Mesothelial cell of epicardium (in vitro differentiated cells): ENCODE measurements around the gene NOTCH2. TPM values are rescaled to one million over a fixed set of nuclear protein-coding genes. Genes with fewer than 3 reads are reported as not detected.

ENCODE experiments used
- DNase-seq, 2 experiments: peaks; one replicate each; pipeline ENCODE4 v3.0.0; 2021; ENCODE audit warnings: low spot score in 2 of 2; ENCODE audit not compliant: unreplicated experiment in 2 of 2
- H3K27ac Mint-ChIP-seq: 2 replicates; pipeline ENCODE4 v1.8.0; 2021; ENCODE audit warnings: mixed read lengths
- H3K27me3 Mint-ChIP-seq: 2 replicates; pipeline ENCODE4 v1.8.0; 2021; ENCODE audit warnings: low read depth, mixed read lengths
- H3K36me3 Mint-ChIP-seq: 2 replicates; pipeline ENCODE4 v1.8.0; 2021; ENCODE audit warnings: mixed read lengths
- H3K4me1 Mint-ChIP-seq: 2 replicates; pipeline ENCODE4 v1.8.0; 2021; ENCODE audit warnings: mixed read lengths
- H3K4me3 Mint-ChIP-seq: 2 replicates; pipeline ENCODE4 v1.8.0; 2021; ENCODE audit warnings: mild to moderate bottlenecking, moderate library complexity, mixed read lengths
- H3K9me3 Mint-ChIP-seq: 2 replicates; pipeline ENCODE4 v1.8.0; 2021; ENCODE audit warnings: mixed read lengths
- CTCF ChIP-seq: fragments of 200-600 bp; sonication (generic); IDR thresholded peaks from one replicate; pipeline ENCODE4 v1.5.0; 2021; ENCODE audit warnings: antibody characterized with exemption; ENCODE audit not compliant: unreplicated experiment
- total RNA-seq: library from RNA; stranded (reverse); gene quantifications from 3 replicates; pipeline ENCODE4 v1.2.1, GENCODE V29; 2021

The NOTCH2 gene
- total RNA-seq, 1 donor from 2014 or later: 292 TPM

GRCh38 chr1:119959268-119960220 lies 109.9 kb downstream of the NOTCH2 start:
- Mint-ChIP-seq H3K4me1 (peaks cover 6% of the 10 kb centered on the region), H3K27me3 (no peaks in the 10 kb centered on the region), H3K4me3 (no peak overlapping the region), H3K36me3 (peaks cover 24% of the 10 kb centered on the region), H3K9me3 (no peaks in the 10 kb centered on the region), H3K27ac (peak overlapping the region; percentile 24)
- TF ChIP-seq CTCF: no peak
- DNase-seq: no peak

- Mint-ChIP-seq H3K4me3 (no peak overlapping the region), H3K36me3 (peaks cover 25% of the 10 kb centered on the region), H3K27ac (no peak overlapping the region), H3K9me3 (no peaks in the 10 kb centered on the region), H3K4me1 (peaks cover 6% of the 10 kb centered on the region), H3K27me3 (no peaks in the 10 kb centered on the region)
- no peak for DNase-seq
- no peak for TF ChIP-seq CTCF
Measured at GRCh38 chr1:119958223-119958622, 111.2 kb downstream of the NOTCH2 start.

- H3K27me3 Mint-ChIP-seq: no peaks in the 10 kb centered on the region
- peaks cover 20% of the 10 kb centered on the region for H3K36me3 Mint-ChIP-seq
- H3K27ac Mint-ChIP-seq: no peak overlapping the region
- no peak for TF ChIP-seq CTCF
- no peak for DNase-seq
- H3K4me3 Mint-ChIP-seq: no peak overlapping the region
- H3K9me3 Mint-ChIP-seq: no peaks in the 10 kb centered on the region
- H3K4me1 Mint-ChIP-seq: peaks cover 4% of the 10 kb centered on the region
Measured at GRCh38 chr1:119956306-119956705, 113.2 kb downstream of the NOTCH2 start.

- peak overlapping the region; percentile 36 for H3K27ac Mint-ChIP-seq
Measured at GRCh38 chr1:119954476-119955422, 114.7 kb downstream of the NOTCH2 start.

More at GRCh38 chr1:119954476-119955422, 114.7 kb downstream of the NOTCH2 start:
- DNase-seq: no peak
- Mint-ChIP-seq H3K36me3 (peaks cover 30% of the 10 kb centered on the region), H3K4me3 (no peak overlapping the region), H3K4me1 (no peaks in the 10 kb centered on the region), H3K9me3 (no peaks in the 10 kb centered on the region), H3K27me3 (no peaks in the 10 kb centered on the region)
- TF ChIP-seq CTCF: no peak
